ENCODE measurements around the gene COL13A1. TPM values are rescaled to one million over a fixed set of nuclear protein-coding genes. Genes with fewer than 3 reads are reported as not detected.

The COL13A1 gene
- total RNA-seq, 1 donor from 2014 or later = 0.86 TPM

DNA sequence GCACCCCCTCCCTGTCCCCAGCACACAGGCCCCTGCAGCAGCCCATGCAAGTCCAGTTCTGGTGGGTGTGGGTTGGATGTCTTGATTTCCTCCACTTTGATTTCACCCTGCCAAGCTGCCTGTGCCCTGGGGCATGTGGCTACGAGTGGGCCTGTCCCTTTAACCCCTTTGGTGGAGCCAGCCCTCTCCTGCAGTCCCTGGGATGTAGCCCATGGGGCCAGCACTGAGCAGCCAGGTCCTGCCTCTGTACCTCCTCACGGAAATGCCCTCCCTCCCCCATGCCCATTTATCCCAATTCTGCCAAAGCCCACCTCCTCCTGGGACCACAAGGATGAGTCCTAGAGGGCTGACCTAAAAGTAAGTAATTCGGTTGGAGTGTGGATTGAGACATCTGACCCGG, 11.9 kb downstream of the COL13A1 start:
- no peak overlapping the region for H2AFZ ChIP-seq (ENCODE audit: low read depth, low read length)
- Mint-ChIP-seq H3K27ac (ENCODE audit: unreplicated experiment) (no peak overlapping the region), H3K36me3 (ENCODE audit: low read depth, unreplicated experiment) (no peaks in the 10 kb centered on the region)

DNA sequence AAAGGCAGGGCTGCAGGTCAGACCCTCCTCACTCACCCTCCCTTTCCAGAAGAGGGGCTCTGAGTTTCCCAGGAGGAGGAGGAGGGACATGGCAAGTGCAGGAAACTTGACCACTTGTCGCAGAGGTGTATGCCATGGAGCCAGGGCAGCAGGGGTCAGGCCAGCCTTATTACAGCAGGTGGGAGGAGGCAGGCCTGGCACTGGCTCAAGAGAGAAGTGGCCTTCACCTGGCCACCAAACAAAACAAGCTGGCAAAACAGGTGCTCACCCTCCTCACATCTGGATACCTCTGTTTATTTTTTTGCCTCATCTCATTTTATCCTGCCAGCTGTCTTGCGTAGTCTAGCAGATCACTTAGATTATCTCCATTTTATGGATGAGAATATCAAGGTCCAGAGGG, 12.5 kb downstream of the COL13A1 start:
- no peak overlapping the region for H3K4me3 Mint-ChIP-seq (ENCODE audit: unreplicated experiment)
- Histone ChIP-seq H3K4me2 (ENCODE audit: low read length) (no peak overlapping the region), H3K27ac (ENCODE audit: low read depth, low read length) (no peak overlapping the region), H3K36me3 (ENCODE audit: insufficient read depth, low read length) (no peaks in the 10 kb centered on the region), H3K4me1 (ENCODE audit: insufficient read depth, low read length) (peaks cover 28% of the 10 kb centered on the region), H4K20me1 (ENCODE audit: insufficient read depth, low read length) (peaks cover 34% of the 10 kb centered on the region), H2AFZ (ENCODE audit: low read depth, low read length) (no peak overlapping the region), H3K79me2 (ENCODE audit: insufficient read depth, low read length) (peaks cover 95% of the 10 kb centered on the region), H3K9me3 (ENCODE audit: insufficient read depth, low read depth, low read length) (no peaks in the 10 kb centered on the region), H3K27me3 (ENCODE audit: insufficient read depth, low read length) (no peaks in the 10 kb centered on the region), H3K4me3 (ENCODE audit: insufficient read depth, low read depth, low read length) (no peak overlapping the region), H3K9ac (ENCODE audit: low read length) (no peak overlapping the region)
- H3K9me3 Mint-ChIP-seq (ENCODE audit: unreplicated experiment) = peaks cover 7% of the 10 kb centered on the region
- TF ChIP-seq, protein P1, sequence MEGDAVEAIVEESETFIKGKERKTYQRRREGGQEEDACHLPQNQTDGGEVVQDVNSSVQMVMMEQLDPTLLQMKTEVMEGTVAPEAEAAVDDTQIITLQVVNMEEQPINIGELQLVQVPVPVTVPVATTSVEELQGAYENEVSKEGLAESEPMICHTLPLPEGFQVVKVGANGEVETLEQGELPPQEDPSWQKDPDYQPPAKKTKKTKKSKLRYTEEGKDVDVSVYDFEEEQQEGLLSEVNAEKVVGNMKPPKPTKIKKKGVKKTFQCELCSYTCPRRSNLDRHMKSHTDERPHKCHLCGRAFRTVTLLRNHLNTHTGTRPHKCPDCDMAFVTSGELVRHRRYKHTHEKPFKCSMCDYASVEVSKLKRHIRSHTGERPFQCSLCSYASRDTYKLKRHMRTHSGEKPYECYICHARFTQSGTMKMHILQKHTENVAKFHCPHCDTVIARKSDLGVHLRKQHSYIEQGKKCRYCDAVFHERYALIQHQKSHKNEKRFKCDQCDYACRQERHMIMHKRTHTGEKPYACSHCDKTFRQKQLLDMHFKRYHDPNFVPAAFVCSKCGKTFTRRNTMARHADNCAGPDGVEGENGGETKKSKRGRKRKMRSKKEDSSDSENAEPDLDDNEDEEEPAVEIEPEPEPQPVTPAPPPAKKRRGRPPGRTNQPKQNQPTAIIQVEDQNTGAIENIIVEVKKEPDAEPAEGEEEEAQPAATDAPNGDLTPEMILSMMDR (IDR thresholded peaks at IDR 0.05; ENCODE audit: insufficient read depth, low read depth, low read length) = no peak
- no peak for TF ChIP-seq EZH2 (IDR thresholded peaks at IDR 0.05; ENCODE audit: insufficient read depth, low read length)
- H3K27me3 Mint-ChIP-seq (ENCODE audit: low read depth, unreplicated experiment) = peaks cover 42% of the 10 kb centered on the region
- DNase-seq (ENCODE audit: low read depth) (no peak), FAIRE-seq (no peak)
- H3K27ac Mint-ChIP-seq (ENCODE audit: unreplicated experiment) = no peak overlapping the region
- peaks cover 3% of the 10 kb centered on the region for H3K36me3 Mint-ChIP-seq (ENCODE audit: low read depth, unreplicated experiment)
- peaks cover 14% of the 10 kb centered on the region for H3K4me1 Mint-ChIP-seq (ENCODE audit: low read depth, unreplicated experiment)

More for the DNA sequence above, 11.9 kb downstream of the COL13A1 start:
- no peak overlapping the region for H3K4me3 Mint-ChIP-seq (ENCODE audit: unreplicated experiment)
- H3K27ac ChIP-seq (ENCODE audit: low read depth, low read length) = no peak overlapping the region
- H4K20me1 ChIP-seq (ENCODE audit: insufficient read depth, low read length) = peaks cover 33% of the 10 kb centered on the region
- FAIRE-seq (no peak), DNase-seq (ENCODE audit: low read depth) (no peak)
- no peak overlapping the region for H3K9ac ChIP-seq (ENCODE audit: low read length)
- H3K4me1 ChIP-seq (ENCODE audit: insufficient read depth, low read length) = peaks cover 23% of the 10 kb centered on the region
- H3K9me3 ChIP-seq (ENCODE audit: insufficient read depth, low read depth, low read length) = no peaks in the 10 kb centered on the region
- H3K27me3 ChIP-seq (ENCODE audit: insufficient read depth, low read length) = no peaks in the 10 kb centered on the region
- no peak overlapping the region for H3K4me2 ChIP-seq (ENCODE audit: low read length)
- no peak overlapping the region for H3K4me3 ChIP-seq (ENCODE audit: insufficient read depth, low read depth, low read length)
- peaks cover under 1% of the 10 kb centered on the region for H3K36me3 ChIP-seq (ENCODE audit: insufficient read depth, low read length)
- peaks cover 14% of the 10 kb centered on the region for H3K4me1 Mint-ChIP-seq (ENCODE audit: low read depth, unreplicated experiment)
- H3K9me3 Mint-ChIP-seq (ENCODE audit: unreplicated experiment) = peaks cover 3% of the 10 kb centered on the region
- peaks cover 42% of the 10 kb centered on the region for H3K27me3 Mint-ChIP-seq (ENCODE audit: low read depth, unreplicated experiment)
- TF ChIP-seq EZH2 (IDR thresholded peaks at IDR 0.05; ENCODE audit: insufficient read depth, low read length) = no peak
- TF ChIP-seq, protein P1 (IDR thresholded peaks at IDR 0.05; ENCODE audit: insufficient read depth, low read depth, low read length) = no peak
- peaks cover 95% of the 10 kb centered on the region for H3K79me2 ChIP-seq (ENCODE audit: insufficient read depth, low read length)

DNA sequence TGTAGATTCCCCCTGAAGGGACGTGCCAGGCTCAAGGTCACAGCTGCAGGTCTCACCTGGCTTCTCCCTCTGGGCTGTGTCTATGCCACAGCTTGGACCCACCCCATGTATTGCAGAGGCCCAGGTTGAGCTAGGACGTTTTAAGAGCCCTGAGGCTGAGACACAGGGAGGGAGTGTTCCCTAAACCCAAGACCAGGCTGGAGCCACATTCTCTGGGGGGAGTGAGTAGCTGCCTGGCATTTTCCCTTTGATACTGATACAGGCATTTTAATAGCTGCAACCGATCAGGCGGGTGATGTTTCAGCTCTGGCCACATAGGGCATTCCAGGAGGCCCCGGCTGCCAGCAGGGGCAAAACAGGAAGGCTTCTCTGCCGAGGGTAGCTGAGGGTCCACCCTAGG, 13.4 kb downstream of the COL13A1 start:
- FAIRE-seq (no peak), DNase-seq (ENCODE audit: low read depth) (no peak)
- H4K20me1 ChIP-seq (ENCODE audit: insufficient read depth, low read length) = peaks cover 38% of the 10 kb centered on the region
- peaks cover 88% of the 10 kb centered on the region for H3K79me2 ChIP-seq (ENCODE audit: insufficient read depth, low read length)
- H3K9ac ChIP-seq (ENCODE audit: low read length) = no peak overlapping the region
- Mint-ChIP-seq H3K27me3 (ENCODE audit: low read depth, unreplicated experiment) (peaks cover 42% of the 10 kb centered on the region), H3K36me3 (ENCODE audit: low read depth, unreplicated experiment) (peaks cover 3% of the 10 kb centered on the region), H3K4me3 (ENCODE audit: unreplicated experiment) (no peak overlapping the region), H3K4me1 (ENCODE audit: low read depth, unreplicated experiment) (peaks cover 6% of the 10 kb centered on the region), H3K9me3 (ENCODE audit: unreplicated experiment) (peaks cover 10% of the 10 kb centered on the region), H3K27ac (ENCODE audit: unreplicated experiment) (no peak overlapping the region)
- no peak overlapping the region for H2AFZ ChIP-seq (ENCODE audit: low read depth, low read length)
- H3K36me3 ChIP-seq (ENCODE audit: insufficient read depth, low read length) = no peaks in the 10 kb centered on the region
- H3K9me3 ChIP-seq (ENCODE audit: insufficient read depth, low read depth, low read length) = no peaks in the 10 kb centered on the region
- no peak overlapping the region for H3K27ac ChIP-seq (ENCODE audit: low read depth, low read length)
- peaks cover 28% of the 10 kb centered on the region for H3K4me1 ChIP-seq (ENCODE audit: insufficient read depth, low read length)
- no peaks in the 10 kb centered on the region for H3K27me3 ChIP-seq (ENCODE audit: insufficient read depth, low read length)
- H3K4me3 ChIP-seq (ENCODE audit: insufficient read depth, low read depth, low read length) = no peak overlapping the region
- no peak overlapping the region for H3K4me2 ChIP-seq (ENCODE audit: low read length)
- TF ChIP-seq, protein P1 (IDR thresholded peaks at IDR 0.05; ENCODE audit: insufficient read depth, low read depth, low read length) = no peak
- TF ChIP-seq EZH2 (IDR thresholded peaks at IDR 0.05; ENCODE audit: insufficient read depth, low read length) = no peak

Measured in astrocyte (in vitro differentiated cells and primary cell).